WTC11 (cell line): Measurements from ENCODE around the gene EPHB6. TPM values are rescaled to one million over a fixed set of nuclear protein-coding genes. Genes with fewer than 3 reads are reported as not detected.

Experiments used
- ATAC-seq: fragments of 200-7000 bp; cut with Tn5 transposase; 2 replicates; pipeline ENCODE4 v1.10.0; 2021; ENCODE audit warnings: mild to moderate bottlenecking, moderate library complexity
- CTCF ChIA-PET: fragments of 300-600 bp; sonication (Branson Sonifier 250); formaldehyde crosslinking; loops from one replicate; lab custom pipeline; 2021; ENCODE audit warnings: antibody characterized with exemption; lab: Charles Lee
- POLR2A ChIA-PET: fragments of 350-600 bp; sonication (Branson Sonifier 250); formaldehyde crosslinking; loops from one replicate; lab custom pipeline; 2021; ENCODE audit warnings: antibody characterized with exemption; lab: Charles Lee
- DNase-seq: peaks from one replicate; pipeline ENCODE4 v3.0.0; 2021; ENCODE audit warnings: low spot score
- H3K27ac Mint-ChIP-seq: 2 replicates; pipeline ENCODE4 v1.8.0; 2021; ENCODE audit warnings: mixed read lengths
- H3K27me3 Mint-ChIP-seq: 2 replicates; pipeline ENCODE4 v1.8.0; 2021; ENCODE audit warnings: low read depth, mild to moderate bottlenecking, moderate library complexity, mixed read lengths
- H3K36me3 Mint-ChIP-seq: 2 replicates; pipeline ENCODE4 v1.8.0; 2021; ENCODE audit warnings: mixed read lengths
- H3K4me1 Mint-ChIP-seq: 2 replicates; pipeline ENCODE4 v1.8.0; 2022; ENCODE audit warnings: mixed read lengths
- H3K4me3 Mint-ChIP-seq: 2 replicates; pipeline ENCODE4 v1.8.0; 2021; ENCODE audit warnings: mild to moderate bottlenecking, moderate library complexity, mixed read lengths
- H3K9me3 Mint-ChIP-seq: 2 replicates; pipeline ENCODE4 v1.8.0; 2021; ENCODE audit warnings: mixed read lengths
- ATF3 ChIP-seq: sonication (generic); formaldehyde crosslinking; conservative IDR thresholded peaks from 2 replicates; pipeline ENCODE4 v1.8.1; 2022; ENCODE audit warnings: mild to moderate bottlenecking, missing genetic modification reagents
- CBFB ChIP-seq: sonication (generic); formaldehyde crosslinking; IDR thresholded peaks from 2 replicates; pipeline ENCODE4 v1.8.1; 2022; ENCODE audit warnings: mild to moderate bottlenecking, low read depth, missing genetic modification reagents
- FOXJ3 ChIP-seq: sonication (generic); formaldehyde crosslinking; IDR thresholded peaks from 2 replicates; pipeline ENCODE4 v1.9.0; 2021; ENCODE audit warnings: missing genetic modification reagents, mild to moderate bottlenecking, borderline replicate concordance
- GRHL2 ChIP-seq: fragments of 250-450 bp; sonication (Bioruptor Pico); IDR thresholded peaks from 2 replicates; pipeline ENCODE4 v1.8.0; 2022; ENCODE audit warnings: mild to moderate bottlenecking, moderate library complexity; ENCODE audit not compliant: insufficient replicate concordance, severe bottlenecking
- GTF2I ChIP-seq: fragments of 250-450 bp; sonication (Bioruptor Pico); conservative IDR thresholded peaks from 2 replicates; pipeline ENCODE4 v1.4.0; 2021; ENCODE audit warnings: mild to moderate bottlenecking
- IRF2 ChIP-seq: sonication (generic); formaldehyde crosslinking; IDR thresholded peaks from 2 replicates; pipeline ENCODE4 v1.8.0; 2022; ENCODE audit warnings: low read depth, missing genetic modification reagents, borderline replicate concordance
- KAT7 ChIP-seq: sonication (generic); formaldehyde crosslinking; IDR thresholded peaks from 2 replicates; pipeline ENCODE4 v1.8.1; 2023; ENCODE audit warnings: missing genetic modification reagents, mild to moderate bottlenecking, borderline replicate concordance
- MLX ChIP-seq: sonication (generic); formaldehyde crosslinking; IDR thresholded peaks from 2 replicates; pipeline ENCODE4 v1.8.1; 2023; ENCODE audit warnings: mild to moderate bottlenecking, missing genetic modification reagents, moderate library complexity
- MYBL2 ChIP-seq: sonication (generic); formaldehyde crosslinking; IDR thresholded peaks from 2 replicates; pipeline ENCODE4 v1.8.1; 2023; ENCODE audit warnings: mild to moderate bottlenecking, moderate library complexity, missing genetic modification reagents
- NFYB ChIP-seq: sonication (generic); formaldehyde crosslinking; conservative IDR thresholded peaks from 2 replicates; pipeline ENCODE4 v1.8.0; 2022; ENCODE audit warnings: low read depth, missing genetic modification reagents
- SMAD3 ChIP-seq: sonication (generic); formaldehyde crosslinking; IDR thresholded peaks from 2 replicates; pipeline ENCODE4 v1.8.0; 2022; ENCODE audit warnings: missing genetic modification reagents, mild to moderate bottlenecking, borderline replicate concordance
- SMAD4 ChIP-seq: sonication (generic); formaldehyde crosslinking; IDR thresholded peaks from 2 replicates; pipeline ENCODE4 v1.8.0; 2022; ENCODE audit warnings: mild to moderate bottlenecking, missing genetic modification reagents
- STAT6 ChIP-seq: sonication (generic); formaldehyde crosslinking; conservative IDR thresholded peaks from 2 replicates; pipeline ENCODE4 v1.8.1; 2023; ENCODE audit warnings: mild to moderate bottlenecking, low read depth, missing genetic modification reagents, moderate library complexity
- TP53 ChIP-seq: sonication (generic); formaldehyde crosslinking; IDR thresholded peaks from 2 replicates; pipeline ENCODE4 v1.8.1; 2023; ENCODE audit warnings: mild to moderate bottlenecking, missing genetic modification reagents
- ZBTB21 ChIP-seq: sonication (generic); formaldehyde crosslinking; IDR thresholded peaks from 2 replicates; pipeline ENCODE4 v1.8.1; 2023; ENCODE audit warnings: mild to moderate bottlenecking, missing genetic modification reagents, borderline replicate concordance
- ZNF121 ChIP-seq: sonication (generic); formaldehyde crosslinking; IDR thresholded peaks from 2 replicates; pipeline ENCODE4 v1.8.0; 2023; ENCODE audit warnings: missing genetic modification reagents
- ZNF138 ChIP-seq: sonication (generic); formaldehyde crosslinking; conservative IDR thresholded peaks from 2 replicates; pipeline ENCODE4 v1.8.1; 2022; ENCODE audit warnings: mild to moderate bottlenecking, moderate library complexity, missing genetic modification reagents
- ZNF281 ChIP-seq: sonication (generic); formaldehyde crosslinking; IDR thresholded peaks from 2 replicates; pipeline ENCODE4 v1.8.0; 2023; ENCODE audit warnings: mild to moderate bottlenecking, missing genetic modification reagents
- ZNF416 ChIP-seq: fragments of 250-450 bp; sonication (Bioruptor Pico); IDR thresholded peaks from 2 replicates; pipeline ENCODE4 v1.9.0; 2021; ENCODE audit warnings: mild to moderate bottlenecking, inconsistent platforms
- total RNA-seq: library from RNA; stranded (reverse); gene quantifications from 3 replicates; pipeline ENCODE4 v1.2.3, GENCODE V29; 2021
- TF ChIP-seq, protein P1 (sequence below): sonication (generic); formaldehyde crosslinking; IDR thresholded peaks from 2 replicates; pipeline ENCODE4 v1.8.1; 2023; ENCODE audit warnings: mild to moderate bottlenecking, moderate library complexity, missing genetic modification reagents
- TF ChIP-seq, protein P2 (sequence below): sonication (generic); formaldehyde crosslinking; IDR thresholded peaks from 2 replicates; pipeline ENCODE4 v1.8.1; 2023; ENCODE audit warnings: mild to moderate bottlenecking, missing genetic modification reagents
- TF ChIP-seq, protein P3 (sequence below): sonication (generic); formaldehyde crosslinking; IDR thresholded peaks from 2 replicates; pipeline ENCODE4 v1.8.1; 2022; ENCODE audit warnings: low read depth, mild to moderate bottlenecking, moderate library complexity, missing genetic modification reagents, borderline replicate concordance
- TF ChIP-seq, protein P4 (sequence below): sonication (generic); formaldehyde crosslinking; IDR thresholded peaks from 2 replicates; pipeline ENCODE4 v1.8.1; 2023; ENCODE audit warnings: mild to moderate bottlenecking, missing genetic modification reagents, moderate library complexity

EPHB6 gene
- total RNA-seq, 1 experiment from 2014 or later: 15.1 TPM

DNA sequence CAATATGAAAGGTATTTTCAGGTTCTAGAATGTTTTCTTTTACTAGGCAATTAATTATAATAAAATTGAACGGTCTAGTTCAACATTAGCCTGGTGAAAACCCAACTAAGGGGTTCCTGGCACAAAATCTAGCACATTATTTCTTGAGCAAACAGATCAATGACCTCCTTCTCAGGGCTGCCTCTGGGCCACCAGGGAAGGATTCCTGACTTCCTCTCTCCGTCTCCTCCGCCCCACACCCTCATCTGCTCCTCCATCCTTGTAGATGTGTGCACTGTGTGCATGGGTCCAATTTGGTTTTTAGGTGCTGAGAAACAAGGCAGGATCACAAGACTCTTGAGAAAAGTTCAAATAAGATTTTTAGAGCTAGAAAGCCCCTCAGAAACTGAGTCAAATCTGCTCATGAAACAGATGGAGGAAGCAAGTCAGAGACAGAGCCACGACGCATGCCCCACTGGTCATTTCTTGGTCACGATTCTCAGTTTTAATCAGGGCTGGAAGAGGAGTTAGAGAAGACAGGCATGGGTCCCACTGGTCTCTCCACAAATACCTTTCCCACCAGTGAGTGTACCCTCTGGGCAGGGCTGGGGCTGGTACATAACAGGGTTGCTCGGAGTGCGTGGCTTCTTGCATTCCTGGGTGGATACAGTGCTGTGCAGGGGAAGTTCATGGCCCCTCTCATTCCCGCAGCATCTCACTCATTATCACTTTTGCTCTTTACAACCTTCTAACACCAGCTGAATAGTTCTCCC lies 26.9 kb downstream of the EPHB6 start (continued):
- TF ChIP-seq, protein P1, sequence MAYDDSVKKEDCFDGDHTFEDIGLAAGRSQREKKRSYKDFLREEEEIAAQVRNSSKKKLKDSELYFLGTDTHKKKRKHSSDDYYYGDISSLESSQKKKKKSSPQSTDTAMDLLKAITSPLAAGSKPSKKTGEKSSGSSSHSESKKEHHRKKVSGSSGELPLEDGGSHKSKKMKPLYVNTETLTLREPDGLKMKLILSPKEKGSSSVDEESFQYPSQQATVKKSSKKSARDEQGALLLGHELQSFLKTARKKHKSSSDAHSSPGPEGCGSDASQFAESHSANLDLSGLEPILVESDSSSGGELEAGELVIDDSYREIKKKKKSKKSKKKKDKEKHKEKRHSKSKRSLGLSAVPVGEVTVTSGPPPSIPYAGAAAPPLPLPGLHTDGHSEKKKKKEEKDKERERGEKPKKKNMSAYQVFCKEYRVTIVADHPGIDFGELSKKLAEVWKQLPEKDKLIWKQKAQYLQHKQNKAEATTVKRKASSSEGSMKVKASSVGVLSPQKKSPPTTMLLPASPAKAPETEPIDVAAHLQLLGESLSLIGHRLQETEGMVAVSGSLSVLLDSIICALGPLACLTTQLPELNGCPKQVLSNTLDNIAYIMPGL (CRISPR knock-in tag): no peak
- TF ChIP-seq NFYB (CRISPR knock-in tag): no peak
- no peak for TF ChIP-seq TP53 (CRISPR knock-in tag)
- no peak for TF ChIP-seq ZNF121 (CRISPR knock-in tag)
- TF ChIP-seq ZBTB21 (CRISPR knock-in tag): no peak

DNA sequence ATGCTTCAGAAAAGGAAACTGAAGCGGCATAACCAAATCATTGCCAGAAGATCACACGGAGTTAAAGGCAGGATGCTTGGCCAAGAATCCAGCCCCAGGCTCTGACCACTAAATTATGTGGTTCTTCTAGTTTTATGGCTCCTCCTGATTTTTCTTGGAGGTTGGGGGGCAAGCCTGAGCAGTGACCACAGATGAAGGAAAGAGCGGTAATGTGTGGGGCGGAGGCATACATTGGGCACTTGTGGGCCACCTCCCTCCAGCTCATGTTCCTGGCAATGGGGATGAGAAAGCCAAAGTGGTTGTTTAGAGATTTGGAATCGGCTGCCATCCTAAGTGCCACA lies 27.4 kb downstream of the EPHB6 start:
- Mint-ChIP-seq H3K4me3 (no peak overlapping the region), H3K27me3 (no peaks in the 10 kb centered on the region; the same call in 1 of the 2 replicates), H3K27ac (no peak overlapping the region), H3K4me1 (peaks cover 8% of the 10 kb centered on the region), H3K36me3 (no peaks in the 10 kb centered on the region), H3K9me3 (no peaks in the 10 kb centered on the region)
- no peak for DNase-seq
- TF ChIP-seq CBFB (CRISPR knock-in tag) (no peak), GRHL2 (CRISPR knock-in tag) (no peak), SMAD3 (CRISPR knock-in tag) (no peak), MYBL2 (no peak), ATF3 (CRISPR knock-in tag) (no peak), IRF2 (CRISPR knock-in tag) (no peak), ZNF281 (CRISPR knock-in tag) (no peak), GTF2I (CRISPR knock-in tag) (no peak), ZNF138 (CRISPR knock-in tag) (no peak), ZNF416 (CRISPR knock-in tag) (no peak), KAT7 (CRISPR knock-in tag) (no peak), FOXJ3 (CRISPR knock-in tag) (no peak), SMAD4 (CRISPR knock-in tag) (no peak), STAT6 (CRISPR knock-in tag) (no peak), MLX (CRISPR knock-in tag) (no peak)
- TF ChIP-seq, protein P2, sequence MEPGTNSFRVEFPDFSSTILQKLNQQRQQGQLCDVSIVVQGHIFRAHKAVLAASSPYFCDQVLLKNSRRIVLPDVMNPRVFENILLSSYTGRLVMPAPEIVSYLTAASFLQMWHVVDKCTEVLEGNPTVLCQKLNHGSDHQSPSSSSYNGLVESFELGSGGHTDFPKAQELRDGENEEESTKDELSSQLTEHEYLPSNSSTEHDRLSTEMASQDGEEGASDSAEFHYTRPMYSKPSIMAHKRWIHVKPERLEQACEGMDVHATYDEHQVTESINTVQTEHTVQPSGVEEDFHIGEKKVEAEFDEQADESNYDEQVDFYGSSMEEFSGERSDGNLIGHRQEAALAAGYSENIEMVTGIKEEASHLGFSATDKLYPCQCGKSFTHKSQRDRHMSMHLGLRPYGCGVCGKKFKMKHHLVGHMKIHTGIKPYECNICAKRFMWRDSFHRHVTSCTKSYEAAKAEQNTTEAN (CRISPR knock-in tag): no peak
- TF ChIP-seq, protein P3, sequence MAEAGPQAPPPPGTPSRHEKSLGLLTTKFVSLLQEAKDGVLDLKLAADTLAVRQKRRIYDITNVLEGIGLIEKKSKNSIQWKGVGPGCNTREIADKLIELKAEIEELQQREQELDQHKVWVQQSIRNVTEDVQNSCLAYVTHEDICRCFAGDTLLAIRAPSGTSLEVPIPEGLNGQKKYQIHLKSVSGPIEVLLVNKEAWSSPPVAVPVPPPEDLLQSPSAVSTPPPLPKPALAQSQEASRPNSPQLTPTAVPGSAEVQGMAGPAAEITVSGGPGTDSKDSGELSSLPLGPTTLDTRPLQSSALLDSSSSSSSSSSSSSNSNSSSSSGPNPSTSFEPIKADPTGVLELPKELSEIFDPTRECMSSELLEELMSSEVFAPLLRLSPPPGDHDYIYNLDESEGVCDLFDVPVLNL: no peak
- TF ChIP-seq, protein P4, sequence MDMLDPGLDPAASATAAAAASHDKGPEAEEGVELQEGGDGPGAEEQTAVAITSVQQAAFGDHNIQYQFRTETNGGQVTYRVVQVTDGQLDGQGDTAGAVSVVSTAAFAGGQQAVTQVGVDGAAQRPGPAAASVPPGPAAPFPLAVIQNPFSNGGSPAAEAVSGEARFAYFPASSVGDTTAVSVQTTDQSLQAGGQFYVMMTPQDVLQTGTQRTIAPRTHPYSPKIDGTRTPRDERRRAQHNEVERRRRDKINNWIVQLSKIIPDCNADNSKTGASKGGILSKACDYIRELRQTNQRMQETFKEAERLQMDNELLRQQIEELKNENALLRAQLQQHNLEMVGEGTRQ: no peak
- POLR2A ChIA-PET: no interaction called here
- ATAC-seq: no peak
- CTCF ChIA-PET: interaction anchor here (0.7 to 4.4 kb wide), 5 partner anchors 11 to 295 kb away, joined by 3 to 27 read pairs (median 3); no protein-coding TSS in a partner anchor
